ENCODE results near the gene RHBDF1. TPM values are rescaled to one million over a fixed set of nuclear protein-coding genes. Genes with fewer than 3 reads are reported as not detected.

RHBDF1 gene
- total and polyA plus RNA-seq, 2 of the 13 experiments (the other 11 are each of a cell fraction or from before 2014, with no cell fraction given), result 5.4 to 26.9 TPM

GRCh38 chr16:72561-73548 is at the start of gene RHBDF1 (continued):
- TF ChIP-seq TIGD3 (CRISPR knock-in tag; IDR thresholded peaks at IDR 0.05; ENCODE audit: borderline replicate concordance), result no peak
- TF ChIP-seq SPEN (CRISPR knock-in tag; IDR thresholded peaks at IDR 0.05; ENCODE audit: low read depth), result peak; percentile 48; the same call in 1 of the 2 replicates
- TF ChIP-seq TAF15 (IDR thresholded peaks at IDR 0.05; ENCODE audit: low read depth, low read length, poor library complexity, severe bottlenecking), result no peak
- TF ChIP-seq, protein P1, sequence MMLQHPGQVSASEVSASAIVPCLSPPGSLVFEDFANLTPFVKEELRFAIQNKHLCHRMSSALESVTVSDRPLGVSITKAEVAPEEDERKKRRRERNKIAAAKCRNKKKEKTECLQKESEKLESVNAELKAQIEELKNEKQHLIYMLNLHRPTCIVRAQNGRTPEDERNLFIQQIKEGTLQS (CRISPR knock-in tag; IDR thresholded peaks at IDR 0.05), result peak; percentile 98
- TF ChIP-seq ZNF383 (CRISPR knock-in tag; IDR thresholded peaks at IDR 0.05; ENCODE audit: borderline replicate concordance), result no peak
- TF ChIP-seq SMAD1 (CRISPR knock-in tag; IDR thresholded peaks at IDR 0.05; ENCODE audit: borderline replicate concordance, low read depth), result no peak
- no peak for TF ChIP-seq ZNF143 (CRISPR knock-in tag; IDR thresholded peaks at IDR 0.05)
- TF ChIP-seq SSRP1 (CRISPR knock-in tag; IDR thresholded peaks at IDR 0.05), result no peak
- no peak for TF ChIP-seq TFAP4 (IDR thresholded peaks at IDR 0.05; ENCODE audit: borderline replicate concordance, low read depth)
- TF ChIP-seq CEBPG (CRISPR knock-in tag; IDR thresholded peaks at IDR 0.05), result no peak
- TF ChIP-seq, protein P2, sequence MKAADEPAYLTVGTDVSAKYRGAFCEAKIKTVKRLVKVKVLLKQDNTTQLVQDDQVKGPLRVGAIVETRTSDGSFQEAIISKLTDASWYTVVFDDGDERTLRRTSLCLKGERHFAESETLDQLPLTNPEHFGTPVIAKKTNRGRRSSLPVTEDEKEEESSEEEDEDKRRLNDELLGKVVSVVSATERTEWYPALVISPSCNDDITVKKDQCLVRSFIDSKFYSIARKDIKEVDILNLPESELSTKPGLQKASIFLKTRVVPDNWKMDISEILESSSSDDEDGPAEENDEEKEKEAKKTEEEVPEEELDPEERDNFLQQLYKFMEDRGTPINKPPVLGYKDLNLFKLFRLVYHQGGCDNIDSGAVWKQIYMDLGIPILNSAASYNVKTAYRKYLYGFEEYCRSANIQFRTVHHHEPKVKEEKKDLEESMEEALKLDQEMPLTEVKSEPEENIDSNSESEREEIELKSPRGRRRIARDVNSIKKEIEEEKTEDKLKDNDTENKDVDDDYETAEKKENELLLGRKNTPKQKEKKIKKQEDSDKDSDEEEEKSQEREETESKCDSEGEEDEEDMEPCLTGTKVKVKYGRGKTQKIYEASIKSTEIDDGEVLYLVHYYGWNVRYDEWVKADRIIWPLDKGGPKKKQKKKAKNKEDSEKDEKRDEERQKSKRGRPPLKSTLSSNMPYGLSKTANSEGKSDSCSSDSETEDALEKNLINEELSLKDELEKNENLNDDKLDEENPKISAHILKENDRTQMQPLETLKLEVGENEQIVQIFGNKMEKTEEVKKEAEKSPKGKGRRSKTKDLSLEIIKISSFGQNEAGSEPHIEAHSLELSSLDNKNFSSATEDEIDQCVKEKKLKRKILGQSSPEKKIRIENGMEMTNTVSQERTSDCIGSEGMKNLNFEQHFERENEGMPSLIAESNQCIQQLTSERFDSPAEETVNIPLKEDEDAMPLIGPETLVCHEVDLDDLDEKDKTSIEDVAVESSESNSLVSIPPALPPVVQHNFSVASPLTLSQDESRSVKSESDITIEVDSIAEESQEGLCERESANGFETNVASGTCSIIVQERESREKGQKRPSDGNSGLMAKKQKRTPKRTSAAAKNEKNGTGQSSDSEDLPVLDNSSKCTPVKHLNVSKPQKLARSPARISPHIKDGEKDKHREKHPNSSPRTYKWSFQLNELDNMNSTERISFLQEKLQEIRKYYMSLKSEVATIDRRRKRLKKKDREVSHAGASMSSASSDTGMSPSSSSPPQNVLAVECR (CRISPR knock-in tag; IDR thresholded peaks at IDR 0.05; ENCODE audit: borderline replicate concordance), result peak; percentile 38; the same call in 1 of the 2 replicates
- no peak for TF ChIP-seq CBX2 (IDR thresholded peaks at IDR 0.05; ENCODE audit: low read depth, low read length)
- TF ChIP-seq CBX2 (CRISPR knock-in tag; IDR thresholded peaks at IDR 0.05; ENCODE audit: low read depth), result no peak
- TF ChIP-seq, protein P3, sequence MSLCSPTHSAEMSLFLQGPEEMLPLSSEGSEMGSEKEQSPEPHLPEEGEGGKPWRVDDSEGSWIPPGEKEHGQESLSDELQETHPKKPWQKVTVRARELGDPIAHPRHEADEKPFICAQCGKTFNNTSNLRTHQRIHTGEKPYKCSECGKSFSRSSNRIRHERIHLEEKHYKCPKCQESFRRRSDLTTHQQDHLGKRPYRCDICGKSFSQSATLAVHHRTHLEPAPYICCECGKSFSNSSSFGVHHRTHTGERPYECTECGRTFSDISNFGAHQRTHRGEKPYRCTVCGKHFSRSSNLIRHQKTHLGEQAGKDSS (CRISPR knock-in tag; IDR thresholded peaks at IDR 0.05; ENCODE audit: borderline replicate concordance, low read depth), result no peak
- TF ChIP-seq PHF20 (CRISPR knock-in tag; IDR thresholded peaks at IDR 0.05), result no peak
- TF ChIP-seq CHCHD3 (CRISPR knock-in tag; IDR thresholded peaks at IDR 0.05), result no peak
- TF ChIP-seq ZBTB3 (CRISPR knock-in tag; IDR thresholded peaks at IDR 0.05; ENCODE audit: borderline replicate concordance, low read depth), result no peak

All from HepG2 (cell line).